Measurements from ENCODE around the gene SUGP2.

The SUGP2 gene

GRCh38 chr19:18948075-18948975, 85.0 kb downstream of the SUGP2 start:
- DNase-seq: no peak

- no peak for DNase-seq
These were observed 86.4 kb downstream of the SUGP2 start for GRCh38 chr19:18946918-18947317.

DNA sequence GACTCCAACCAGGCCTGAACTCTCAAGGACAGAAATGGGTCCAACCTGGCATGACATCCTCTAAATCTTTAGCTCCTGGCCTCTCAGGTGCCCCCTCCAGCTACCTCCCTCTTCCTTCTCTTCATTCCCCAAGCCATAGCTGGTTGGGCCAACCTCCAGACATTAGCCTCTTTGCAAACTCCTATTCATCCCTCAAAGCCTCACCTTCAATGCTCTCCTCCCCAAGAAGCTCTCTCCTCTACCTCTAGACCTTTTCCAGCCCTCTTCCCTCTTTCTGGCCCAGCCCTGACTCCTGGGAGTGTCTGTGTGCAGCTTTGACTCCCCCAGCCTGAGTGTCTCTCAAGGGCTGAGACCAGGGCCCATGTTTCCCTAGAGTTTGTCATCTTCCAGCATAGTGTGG, 87.0 kb downstream of the SUGP2 start:
- no peak for DNase-seq

- no peak for DNase-seq
These were observed 88.0 kb downstream of the SUGP2 start for GRCh38 chr19:18945297-18945696.

DNA sequence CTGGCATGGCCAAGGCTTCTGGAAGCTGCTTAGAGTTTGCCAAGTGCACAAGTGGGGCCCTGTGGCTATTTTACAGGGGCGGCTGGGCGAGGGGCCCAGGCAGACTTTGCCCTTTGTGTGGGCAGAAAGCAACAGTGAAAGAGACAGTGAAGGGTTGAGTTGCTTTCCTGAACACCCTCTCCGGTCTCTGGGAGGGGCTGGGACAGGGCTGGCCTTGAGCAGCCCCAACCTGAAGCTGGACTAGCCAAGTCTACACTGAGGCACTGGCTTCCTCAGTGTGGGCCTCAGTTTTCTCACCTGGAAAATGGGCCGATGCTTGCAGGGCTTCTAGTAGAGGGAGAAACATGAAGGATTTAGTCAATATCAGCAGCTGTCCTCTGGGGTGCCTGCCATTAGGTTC, 89.9 kb downstream of the SUGP2 start:
- DNase-seq: no peak

- DNase-seq: no peak
These were observed 90.6 kb downstream of the SUGP2 start for GRCh38 chr19:18942692-18943091.

GRCh38 chr19:18941628-18942354, 91.5 kb downstream of the SUGP2 start:
- DNase-seq: no peak

All from DMS153 (cell line).